Smooth muscle cell (in vitro differentiated cells): Measurements from ENCODE around the gene GREB1L. TPM values are rescaled to one million over a fixed set of nuclear protein-coding genes. Genes with fewer than 3 reads are reported as not detected.

ENCODE experiments used
- DNase-seq: peaks from one replicate; lab custom pipeline; 2025; ENCODE audit not compliant: unreplicated experiment; lab: John Stamatoyannopoulos, UW
- H2AFZ ChIP-seq: fragments of 200-600 bp; sonication (generic); 2 replicates; pipeline ENCODE4 v1.6.0; 2016; ENCODE audit warnings: antibody characterized with exemption, low read depth, mild to moderate bottlenecking
- H3F3A ChIP-seq: fragments of 200-600 bp; sonication (generic); 2 replicates; pipeline ENCODE4 v1.6.0; 2017; ENCODE audit warnings: antibody characterized with exemption, low read depth
- H3K27ac ChIP-seq: fragments of 200-600 bp; sonication (generic); 2 replicates; pipeline ENCODE4 v1.5.1; 2016; ENCODE audit warnings: low read depth, mild to moderate bottlenecking
- H3K27me3 ChIP-seq: fragments of 200-600 bp; sonication (generic); 2 replicates; pipeline ENCODE4 v1.6.1; 2016; ENCODE audit warnings: low read depth, mild to moderate bottlenecking
- H3K36me3 ChIP-seq: fragments of 200-600 bp; sonication (generic); 2 replicates; pipeline ENCODE4 v1.5.1; 2016; ENCODE audit warnings: low read depth
- H3K4me1 ChIP-seq: fragments of 200-600 bp; sonication (generic); 2 replicates; pipeline ENCODE4 v1.5.1; 2016; ENCODE audit warnings: low read depth
- H3K4me2 ChIP-seq: fragments of 200-600 bp; sonication (generic); 2 replicates; pipeline ENCODE4 v1.6.0; 2016; ENCODE audit warnings: mild to moderate bottlenecking
- H3K4me3 ChIP-seq: fragments of 200-600 bp; sonication (generic); 2 replicates; pipeline ENCODE4 v1.5.1; 2016; ENCODE audit warnings: mild to moderate bottlenecking
- H3K79me2 ChIP-seq: fragments of 200-600 bp; sonication (generic); 2 replicates; pipeline ENCODE4 v1.6.0; 2016; ENCODE audit warnings: low read depth, mild to moderate bottlenecking
- H3K9ac ChIP-seq: fragments of 200-600 bp; sonication (generic); 2 replicates; pipeline ENCODE4 v1.6.0; 2016; ENCODE audit warnings: low read depth
- H3K9me3 ChIP-seq: fragments of 200-600 bp; sonication (generic); replicated peaks from 2 replicates; pipeline ENCODE4 v1.5.1; 2016; ENCODE audit warnings: low read depth
- H4K20me1 ChIP-seq: fragments of 200-600 bp; sonication (generic); 2 replicates; pipeline ENCODE4 v1.6.0; 2016; ENCODE audit warnings: low read depth
- CTCF ChIP-seq: fragments of 200-600 bp; sonication (generic); IDR thresholded peaks from 2 replicates; pipeline ENCODE4 v1.5.1; 2017; ENCODE audit warnings: borderline replicate concordance, mild to moderate bottlenecking, antibody characterized with exemption; ENCODE audit not compliant: insufficient read depth, poor library complexity, severe bottlenecking
- WGBS: methylation state at CpG from one replicate; pipeline ENCODE4 v1.1.7; 2016; ENCODE audit warnings: low lambda C conversion rate; 5-methylcytosine and 5-hydroxymethylcytosine counted together
- polyA plus RNA-seq: library from polyadenylated mRNA; unstranded; fragments of >200 nt; fragmentation: Nextera tagmentation; extraction: Ambion mirVana; gene quantifications from 2 replicates; pipeline ENCODE4 v1.2.1, GENCODE V29; 2016
- small RNA-seq: library from RNA; depleted of rRNA; stranded (forward); fragments of <200 nt; gene quantifications from one replicate; pipeline ENCODE3, GENCODE V24; 2014
- total RNA-seq: library from RNA; depleted of rRNA; stranded (reverse); fragments of >200 nt; gene quantifications from 2 replicates; pipeline ENCODE4 v1.2.3, GENCODE V29; 2014

Gene GREB1L
- total and polyA plus RNA-seq, 2 experiments from 2014 or later, result 4.0 to 15.3 TPM

GRCh38 chr18:21557607-21558253, 315.7 kb downstream of the GREB1L start:
- H3K27me3 ChIP-seq, result no peaks in the 10 kb centered on the region
- H3K79me2 ChIP-seq, result no peaks in the 10 kb centered on the region
- peaks cover 13% of the 10 kb centered on the region for H3K36me3 ChIP-seq
- no peak overlapping the region for H3K27ac ChIP-seq
- TF ChIP-seq CTCF, result no peak
- no peaks in the 10 kb centered on the region for H3K4me1 ChIP-seq
- H2AFZ ChIP-seq, result no peak overlapping the region
- 96% methylated on average over 6 of the region's 6 CpGs for WGBS
- DNase-seq, result no peak
- no peak overlapping the region for H3K4me3 ChIP-seq
- peaks cover 3% of the 10 kb centered on the region for H4K20me1 ChIP-seq
- no peak overlapping the region for H3K9ac ChIP-seq
- no peaks in the 10 kb centered on the region for H3F3A ChIP-seq
- no peaks in the 10 kb centered on the region for H3K9me3 ChIP-seq
- no peak overlapping the region for H3K4me2 ChIP-seq

GRCh38 chr18:21559195-21559594, 317.2 kb downstream of the GREB1L start:
- no peaks in the 10 kb centered on the region for H3K27me3 ChIP-seq
- H3K4me3 ChIP-seq, result no peak overlapping the region
- no peak overlapping the region for H2AFZ ChIP-seq
- H3K4me1 ChIP-seq, result no peaks in the 10 kb centered on the region
- peaks cover 16% of the 10 kb centered on the region for H3K36me3 ChIP-seq
- H3K9ac ChIP-seq, result no peak overlapping the region
- H3K9me3 ChIP-seq, result no peaks in the 10 kb centered on the region
- no peak for TF ChIP-seq CTCF
- DNase-seq, result no peak
- no peak overlapping the region for H3K27ac ChIP-seq
- H3K4me2 ChIP-seq, result no peak overlapping the region
- H4K20me1 ChIP-seq, result no peaks in the 10 kb centered on the region
- H3F3A ChIP-seq, result no peaks in the 10 kb centered on the region
- H3K79me2 ChIP-seq, result no peaks in the 10 kb centered on the region

GRCh38 chr18:21571772-21572171, 329.7 kb downstream of the GREB1L start:
- Histone ChIP-seq H3K4me1 (no peaks in the 10 kb centered on the region), H3K27ac (no peak overlapping the region), H3K4me2 (no peak overlapping the region), H3K36me3 (peaks cover 23% of the 10 kb centered on the region), H3K9ac (no peak overlapping the region), H3K27me3 (no peaks in the 10 kb centered on the region), H2AFZ (no peak overlapping the region), H4K20me1 (peaks cover 13% of the 10 kb centered on the region), H3F3A (no peaks in the 10 kb centered on the region), H3K4me3 (no peak overlapping the region), H3K9me3 (no peaks in the 10 kb centered on the region), H3K79me2 (no peaks in the 10 kb centered on the region)
- DNase-seq, result no peak
- no peak for TF ChIP-seq CTCF

Small RNA genes lying within 50 kb of the gene (small RNA-seq; reads per million reads assigned to genes)
- not detected for gene RF00603

Other genes starting within 250 kb of the GREB1L start
- gene ROCK1, start 130.4 kb upstream of the GREB1L start, total RNA-seq, result 38.7 and 47.4 TPM in 2 replicates
- 23.9 and 25.8 TPM in 2 replicates for gene ROCK1, start 130.4 kb upstream of the GREB1L start, polyA plus RNA-seq